ENCODE measurements around the gene CHST11.

- TF ChIP-seq CTCF (IDR thresholded peaks at IDR 0.05) (no peak), POLR2A (IDR thresholded peaks at IDR 0.05) (no peak)
These were observed 56.9 kb downstream of the CHST11 start for GRCh38 chr12:104513681-104514080.
